Common myeloid progenitor, CD34-positive (primary cell): ENCODE measurements around the gene RARA.

ENCODE experiments used
- CTCF ChIA-PET: fragments of 350-600 bp; sonication (Branson Sonifier 250); formaldehyde crosslinking; loops from one replicate; lab custom pipeline; 2021; ENCODE audit warnings: antibody characterized with exemption; lab: Charles Lee
- POLR2A ChIA-PET: fragments of 350-600 bp; sonication (Branson Sonifier 250); formaldehyde crosslinking; loops from one replicate; lab custom pipeline; 2021; ENCODE audit warnings: antibody characterized with exemption; lab: Charles Lee
- DNase-seq, 3 donors: peaks; one replicate each; pipeline versions ENCODE4 v3.0.0 to v3.0.0-alpha.2; 2013
- H3K27ac ChIP-seq, 2 experiments: 1 replicate in 1 of 2; 2 replicates in 1 of 2; pipeline ENCODE4 v1.7.0; 2013; ENCODE audit warnings: inconsistent platforms in 2 of 2, low read length in 2 of 2, mild to moderate bottlenecking in 2 of 2, low read depth in 1 of 2, moderate library complexity in 1 of 2; ENCODE audit not compliant: severe bottlenecking in 2 of 2, insufficient read depth in 1 of 2, poor library complexity in 1 of 2
- H3K27me3 ChIP-seq, 5 experiments: replicated peaks in 2 of 5; 1 replicate in 3 of 5; 2 replicates in 2 of 5; pipeline versions ENCODE4 v1.6.1 to v1.7.0; 2013; ENCODE audit warnings: low read length in 4 of 5, mild to moderate bottlenecking in 2 of 5, moderate library complexity in 2 of 5, inconsistent platforms in 1 of 5; ENCODE audit not compliant: insufficient read depth in 5 of 5, control insufficient read depth in 4 of 5
- H3K36me3 ChIP-seq, 4 experiments: 1 replicate in 2 of 4; 2 replicates in 2 of 4; pipeline versions ENCODE4 v1.6.1 to v1.7.0; 2013; ENCODE audit warnings: low read length in 3 of 4, control low read depth in 1 of 4, mild to moderate bottlenecking in 1 of 4; ENCODE audit not compliant: control insufficient read depth in 4 of 4, insufficient read depth in 4 of 4
- H3K4me1 ChIP-seq, 4 experiments: 1 replicate in 3 of 4; 2 replicates in 1 of 4; pipeline versions ENCODE4 v1.6.1 to v1.7.1; 2013; ENCODE audit warnings: low read length in 3 of 4, mild to moderate bottlenecking in 3 of 4, control low read depth in 1 of 4, inconsistent platforms in 1 of 4, moderate library complexity in 1 of 4; ENCODE audit not compliant: control insufficient read depth in 4 of 4, insufficient read depth in 4 of 4; ENCODE audit errors: control extremely low read depth in 1 of 4
- H3K4me3 ChIP-seq, 7 experiments: 1 replicate in 4 of 7; 2 replicates in 3 of 7; pipeline versions ENCODE4 v1.5.1 to v1.7.0; 2013; ENCODE audit warnings: mild to moderate bottlenecking in 7 of 7, low read length in 6 of 7, moderate library complexity in 6 of 7, inconsistent platforms in 2 of 7, low read depth in 2 of 7, control low read depth in 1 of 7; ENCODE audit not compliant: insufficient read depth in 4 of 7, control insufficient read depth in 1 of 7; ENCODE audit errors: extremely low read depth in 1 of 7
- H3K9me3 ChIP-seq, 5 experiments: 1 replicate in 4 of 5; 2 replicates in 1 of 5; pipeline versions ENCODE4 v1.6.1 to v1.7.1; 2013; ENCODE audit warnings: low read length in 4 of 5, mild to moderate bottlenecking in 2 of 5, inconsistent platforms in 1 of 5, low read depth in 1 of 5, moderate library complexity in 1 of 5; ENCODE audit not compliant: control insufficient read depth in 4 of 5, insufficient read depth in 2 of 5; ENCODE audit errors: control extremely low read depth in 1 of 5
- WGBS: methylation state at CpG from one replicate; pipeline ENCODE4 v1.1.5; 2013; ENCODE audit not compliant: insufficient coverage; 5-methylcytosine and 5-hydroxymethylcytosine counted together

RARA gene

GRCh38 chr17:40355804-40356758 lies 47.1 kb downstream of the RARA start:
- Histone ChIP-seq H3K4me1 (peaks cover 3 to 41% (median 22%) of the 10 kb centered on the region in 4 experiments), H3K27me3 (peaks cover 0 to 10% (median 0%) of the 10 kb centered on the region in 5 experiments), H3K9me3 (no peaks in the 10 kb centered on the region), H3K27ac (no peak overlapping the region), H3K36me3 (peaks cover 0 to 48% (median 29%) of the 10 kb centered on the region in 4 experiments), H3K4me3 (no peak overlapping the region)
- no peak for DNase-seq
- ChIA-PET CTCF (interaction anchor here (1.4 to 32.6 kb wide), 6 partner anchors 7 to 62 kb away, joined by 3 to 1388 read pairs (median 10); partner anchors contain the start of genes CDC6, GJD3, RARA and TOP2A), POLR2A (no interaction called here)
- 95% methylated on average over 26 of the region's 33 CpGs for WGBS

- CTCF ChIA-PET: interaction anchor here (0.5 to 32.6 kb wide), 13 partner anchors 8 to 202 kb away, joined by 3 to 1388 read pairs (median 7); partner anchors contain the start of genes CDC6, RARA, TOP2A and WIPF2
These were observed 48.3 kb downstream of the RARA start for GRCh38 chr17:40356990-40357881.

GRCh38 chr17:40358323-40359038 lies 49.5 kb downstream of the RARA start:
- Histone ChIP-seq H3K27me3 (peaks cover 0 to 23% (median 0%) of the 10 kb centered on the region in 5 experiments), H3K4me1 (peaks cover 3 to 29% (median 22%) of the 10 kb centered on the region in 4 experiments), H3K9me3 (no peaks in the 10 kb centered on the region), H3K4me3 (peak overlapping the region in 3 of 7 experiments; percentile 26 to 61 (median 59)), H3K27ac (no peak overlapping the region), H3K36me3 (peaks cover 0 to 29% (median 17%) of the 10 kb centered on the region in 4 experiments)
- ChIA-PET CTCF (interaction anchor here (0.6 to 32.6 kb wide), 15 partner anchors 9 to 203 kb away, joined by 3 to 1388 read pairs (median 5); partner anchors contain the start of genes CDC6, RARA and WIPF2), POLR2A (interaction anchor here (0.8 kb wide), 1 partner anchor 10 kb away, joined by 3 read pairs; no protein-coding TSS in a partner anchor)
- 18% methylated on average over 16 of the region's 17 CpGs for WGBS
- peak; percentile 82 to 92 (median 87) for DNase-seq

More at GRCh38 chr17:40356990-40357881, 48.3 kb downstream of the RARA start:
- no peak for DNase-seq
- no peaks in the 10 kb centered on the region for H3K9me3 ChIP-seq
- H3K27me3 ChIP-seq: peaks cover 0 to 20% (median 0%) of the 10 kb centered on the region in 5 experiments
- H3K4me1 ChIP-seq: peaks cover 3 to 33% (median 23%) of the 10 kb centered on the region in 4 experiments
- H3K27ac ChIP-seq: no peak overlapping the region
- WGBS: 83% methylated on average over 5 of the region's 19 CpGs
- POLR2A ChIA-PET: interaction anchor here (0.8 kb wide), 1 partner anchor 12 kb away, joined by 3 read pairs; no protein-coding TSS in a partner anchor
- H3K4me3 ChIP-seq: no peak overlapping the region
- peaks cover 0 to 37% (median 20%) of the 10 kb centered on the region in 4 experiments for H3K36me3 ChIP-seq

GRCh38 chr17:40360091-40360490 lies 51.1 kb downstream of the RARA start:
- H3K9me3 ChIP-seq: no peaks in the 10 kb centered on the region
- peaks cover 3 to 24% (median 20%) of the 10 kb centered on the region in 4 experiments for H3K4me1 ChIP-seq
- H3K27me3 ChIP-seq: peaks cover 0 to 30% (median 0%) of the 10 kb centered on the region in 5 experiments
- H3K27ac ChIP-seq: no peak overlapping the region
- CTCF ChIA-PET: interaction anchor here (0.8 to 32.6 kb wide), 7 partner anchors 15 to 174 kb away, joined by 3 to 1388 read pairs (median 6); partner anchors contain the start of genes CDC6 and RARA
- H3K36me3 ChIP-seq: peaks cover 0 to 13% (median 9%) of the 10 kb centered on the region in 4 experiments
- POLR2A ChIA-PET: no interaction called here
- no peak for DNase-seq
- 98% methylated on average over 4 of the region's 8 CpGs for WGBS
- H3K4me3 ChIP-seq: no peak overlapping the region

GRCh38 chr17:40361063-40361924 lies 52.3 kb downstream of the RARA start:
- no peaks in the 10 kb centered on the region for H3K9me3 ChIP-seq
- H3K27ac ChIP-seq: no peak overlapping the region
- WGBS: 66% methylated on average over 24 of the region's 32 CpGs
- H3K4me1 ChIP-seq: peaks cover 3 to 24% (median 20%) of the 10 kb centered on the region in 4 experiments
- no peak overlapping the region for H3K4me3 ChIP-seq
- DNase-seq: no peak
- H3K36me3 ChIP-seq: peaks cover 0 to 2% (median under 1%) of the 10 kb centered on the region in 4 experiments
- ChIA-PET CTCF (interaction anchor here (0.5 to 32.6 kb wide), 24 partner anchors 8 to 199 kb away, joined by 3 to 1388 read pairs (median 4); partner anchors contain the start of genes CDC6, RARA and TOP2A), POLR2A (interaction anchor here (0.6 kb wide), 1 partner anchor 99 kb away, joined by 3 read pairs; no protein-coding TSS in a partner anchor)
- H3K27me3 ChIP-seq: peaks cover 0 to 30% (median 0%) of the 10 kb centered on the region in 5 experiments
